H9 (cell line): Measurements from ENCODE around the gene UFC1. TPM values are rescaled to one million over a fixed set of nuclear protein-coding genes. Genes with fewer than 3 reads are reported as not detected.
A peak's percentile ranks its signal among the peaks of the same experiment; 100 is the strongest.

Experiments
- DNase-seq: peaks from one replicate; pipeline ENCODE4 v3.0.0-alpha.2; 2017
- H2AFZ ChIP-seq: one replicate; pipeline ENCODE4 v1.6.1; 2013; ENCODE audit warnings: mild to moderate bottlenecking, low read length, control low read depth, moderate library complexity
- H2AK5ac ChIP-seq: 2 replicates; pipeline ENCODE4 v1.6.1; 2013; ENCODE audit warnings: low read length, control low read depth, mixed read lengths; ENCODE audit not compliant: insufficient read length
- H2BK120ac ChIP-seq: one replicate; pipeline ENCODE4 v1.6.1; 2013; ENCODE audit warnings: low read depth, mild to moderate bottlenecking, low read length, control low read depth, inconsistent platforms; ENCODE audit not compliant: poor library complexity, severe bottlenecking
- H2BK12ac ChIP-seq: 2 replicates; pipeline ENCODE4 v1.6.1; 2013; ENCODE audit warnings: low read length, control low read depth, mixed read lengths, low read depth; ENCODE audit not compliant: insufficient read length
- H2BK15ac ChIP-seq: 2 replicates; pipeline ENCODE4 v1.6.1; 2013; ENCODE audit warnings: low read depth, low read length, control low read depth
- H2BK20ac ChIP-seq: one replicate; pipeline ENCODE4 v1.6.1; 2013; ENCODE audit warnings: low read depth, mild to moderate bottlenecking, low read length, control low read depth, inconsistent platforms; ENCODE audit not compliant: poor library complexity, severe bottlenecking
- H2BK5ac ChIP-seq: 2 replicates; pipeline ENCODE4 v1.6.1; 2013; ENCODE audit warnings: low read length, control low read depth, mixed read lengths; ENCODE audit not compliant: insufficient read length
- H3K14ac ChIP-seq: 2 replicates; pipeline ENCODE4 v1.6.1; 2013; ENCODE audit warnings: low read length, control low read depth; ENCODE audit not compliant: insufficient read depth
- H3K18ac ChIP-seq: 2 replicates; pipeline ENCODE4 v1.6.1; 2013; ENCODE audit warnings: low read depth, mild to moderate bottlenecking, mixed read lengths, low read length, control low read depth; ENCODE audit not compliant: insufficient read length
- H3K23ac ChIP-seq: 2 replicates; pipeline ENCODE4 v1.6.1; 2013; ENCODE audit warnings: low read length, control low read depth, mixed read lengths, low read depth; ENCODE audit not compliant: insufficient read length
- H3K23me2 ChIP-seq: 2 replicates; pipeline ENCODE4 v1.6.1; 2013; ENCODE audit warnings: low read depth, mild to moderate bottlenecking, mixed read lengths, low read length, control low read depth; ENCODE audit not compliant: insufficient read length, poor library complexity, severe bottlenecking
- H3K27ac ChIP-seq: 2 replicates; pipeline ENCODE4 v1.5.1; 2013; ENCODE audit warnings: low read length, control low read depth, mixed read lengths, low read depth; ENCODE audit not compliant: insufficient read length
- H3K27me3 ChIP-seq: 2 replicates; pipeline ENCODE4 v1.6.1; 2013; ENCODE audit warnings: low read length, control low read depth, inconsistent platforms; ENCODE audit not compliant: insufficient read depth
- H3K4ac ChIP-seq: 2 replicates; pipeline ENCODE4 v1.6.1; 2013; ENCODE audit warnings: low read depth, mild to moderate bottlenecking, control low read depth, inconsistent platforms, low read length, moderate library complexity
- H3K4me1 ChIP-seq: 2 replicates; pipeline ENCODE4 v1.6.1; 2013; ENCODE audit warnings: low read length, control low read depth, inconsistent platforms; ENCODE audit not compliant: insufficient read depth
- H3K4me2 ChIP-seq: 2 replicates; pipeline ENCODE4 v1.6.1; 2013; ENCODE audit warnings: low read length, control low read depth, mixed read lengths; ENCODE audit not compliant: insufficient read length, insufficient read depth
- H3K56ac ChIP-seq: 2 replicates; pipeline ENCODE4 v1.6.1; 2013; ENCODE audit warnings: low read depth, mild to moderate bottlenecking, mixed read lengths, low read length, control low read depth; ENCODE audit not compliant: insufficient read length
- H3K79me1 ChIP-seq: 2 replicates; pipeline ENCODE4 v1.6.1; 2013; ENCODE audit warnings: low read depth, mild to moderate bottlenecking, moderate library complexity, low read length, control low read depth, inconsistent platforms; ENCODE audit not compliant: insufficient read depth, poor library complexity, severe bottlenecking
- H3K79me2 ChIP-seq: 2 replicates; pipeline ENCODE4 v1.6.1; 2013; ENCODE audit warnings: low read length, control low read depth, inconsistent platforms; ENCODE audit not compliant: insufficient read depth
- H3K9ac ChIP-seq: 2 replicates; pipeline ENCODE4 v1.6.1; 2013; ENCODE audit warnings: low read length, control low read depth, mixed read lengths; ENCODE audit not compliant: insufficient read length; ENCODE audit errors: extremely low read depth
- H3K9me3 ChIP-seq: one replicate; pipeline ENCODE4 v1.6.1; 2013; ENCODE audit warnings: low read depth, low read length, inconsistent platforms; ENCODE audit not compliant: control insufficient read depth
- H3T11ph ChIP-seq: one replicate; pipeline ENCODE4 v1.6.1; 2013; ENCODE audit warnings: mild to moderate bottlenecking, low read length, control low read depth, inconsistent platforms
- H4K20me1 ChIP-seq: one replicate; pipeline ENCODE4 v1.6.1; 2013; ENCODE audit not compliant: control insufficient read depth, insufficient read length, insufficient read depth
- H4K5ac ChIP-seq: 2 replicates; pipeline ENCODE4 v1.6.1; 2013; ENCODE audit warnings: low read depth, mild to moderate bottlenecking, mixed read lengths, low read length, control low read depth; ENCODE audit not compliant: insufficient read length
- H4K8ac ChIP-seq: replicated peaks from 2 replicates; pipeline ENCODE4 v1.6.1; 2013; ENCODE audit warnings: low read length, control low read depth, mixed read lengths, low read depth; ENCODE audit not compliant: insufficient read length
- H4K91ac ChIP-seq: 2 replicates; pipeline ENCODE4 v1.6.1; 2013; ENCODE audit warnings: low read depth, mild to moderate bottlenecking, moderate library complexity, mixed read lengths, low read length, control low read depth; ENCODE audit not compliant: insufficient read length
- H3K27ac Mint-ChIP-seq, 3 experiments: 2 replicates in 2 of 3; 3 replicates in 1 of 3; pipeline ENCODE4 v1.8.0; 2020 to 2021; ENCODE audit warnings: mixed read lengths in 3 of 3, mild to moderate bottlenecking in 1 of 3, moderate library complexity in 1 of 3
- H3K27me3 Mint-ChIP-seq: 2 replicates; pipeline ENCODE4 v1.8.0; 2021; ENCODE audit warnings: low read depth, mild to moderate bottlenecking, moderate library complexity, mixed read lengths
- H3K36me3 Mint-ChIP-seq, 3 experiments: 2 replicates in 2 of 3; 3 replicates in 1 of 3; pipeline ENCODE4 v1.8.0; 2020 to 2021; ENCODE audit warnings: low read depth in 3 of 3, mixed read lengths in 3 of 3; ENCODE audit not compliant: insufficient read depth in 1 of 3
- H3K4me1 Mint-ChIP-seq, 2 experiments: 2 replicates each; pipeline ENCODE4 v1.8.0; 2020; ENCODE audit warnings: mixed read lengths in 2 of 2
- H3K4me3 Mint-ChIP-seq, 2 experiments: 2 replicates in 1 of 2; 3 replicates in 1 of 2; pipeline ENCODE4 v1.8.0; 2020 to 2021; ENCODE audit warnings: mild to moderate bottlenecking in 2 of 2, mixed read lengths in 2 of 2, moderate library complexity in 1 of 2
- H3K9me3 Mint-ChIP-seq, 2 experiments: 2 replicates in 1 of 2; 3 replicates in 1 of 2; pipeline ENCODE4 v1.8.0; 2020; ENCODE audit warnings: mild to moderate bottlenecking in 2 of 2, mixed read lengths in 2 of 2, moderate library complexity in 1 of 2
- WGBS: extraction: QIAGEN DNeasy Blood & Tissue Kit; methylation state at CpG from one replicate; pipeline ENCODE4 v1.1.7; 2013; ENCODE audit warnings: missing lambda C conversion rate, low lambda C conversion rate, mixed read lengths; ENCODE audit not compliant: insufficient read length; ENCODE audit errors: extremely low coverage; 5-methylcytosine and 5-hydroxymethylcytosine counted together
- total RNA-seq: library from RNA; stranded (reverse); gene quantifications from 2 replicates; pipeline ENCODE4 v1.2.1, GENCODE V29; 2021
- TF ChIP-seq, protein P1 (sequence below): fragments of 200-600 bp; sonication (generic); conservative IDR thresholded peaks from 3 replicates; pipeline ENCODE4 v1.8.0; 2021; ENCODE audit warnings: antibody characterized with exemption, mild to moderate bottlenecking

The UFC1 gene
- total RNA-seq, 1 experiment from 2014 or later: 93.4 TPM

DNA sequence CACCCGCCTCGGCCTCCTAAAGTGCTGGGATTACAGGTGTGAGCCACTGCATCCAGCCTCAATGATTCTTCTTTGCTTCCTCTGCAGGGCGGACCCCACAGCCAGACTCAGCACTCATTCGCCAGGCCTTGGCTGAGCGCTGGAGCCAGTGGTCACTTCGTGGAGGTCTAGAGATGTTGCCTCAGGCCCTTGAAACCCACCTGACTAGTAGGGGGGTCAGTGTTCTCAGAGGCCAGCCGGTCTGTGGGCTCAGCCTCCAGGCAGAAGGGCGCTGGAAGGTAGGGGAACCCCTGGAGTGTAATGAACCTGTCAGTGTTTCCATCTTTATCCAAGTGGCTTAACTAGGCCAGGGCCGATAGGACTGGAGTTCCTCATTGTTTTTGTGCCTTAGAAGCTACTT, 15.1 kb downstream of the UFC1 start:
- H3K36me3 Mint-ChIP-seq: peaks cover 21 to 62% (median 59%) of the 10 kb centered on the region in 3 experiments; a peak in 6 of 7 replicates
- no peaks in the 10 kb centered on the region for H3K79me1 ChIP-seq
- H3K23me2 ChIP-seq: peaks cover 11% of the 10 kb centered on the region
- no peak overlapping the region for H2BK5ac ChIP-seq
- no peak overlapping the region for H4K8ac ChIP-seq
- H3K9me3 Mint-ChIP-seq: no peaks in the 10 kb centered on the region
- H4K91ac ChIP-seq: no peak overlapping the region
- no peak overlapping the region for H3K23ac ChIP-seq
- H2BK120ac ChIP-seq: no peak overlapping the region
- H2BK20ac ChIP-seq: no peak overlapping the region
- no peak overlapping the region for H3K56ac ChIP-seq
- H3K79me2 ChIP-seq: no peaks in the 10 kb centered on the region
- H3K27me3 Mint-ChIP-seq: no peaks in the 10 kb centered on the region; the same call in 1 of the 2 replicates
- no peaks in the 10 kb centered on the region for H3K4me1 ChIP-seq
- TF ChIP-seq, protein P1, sequence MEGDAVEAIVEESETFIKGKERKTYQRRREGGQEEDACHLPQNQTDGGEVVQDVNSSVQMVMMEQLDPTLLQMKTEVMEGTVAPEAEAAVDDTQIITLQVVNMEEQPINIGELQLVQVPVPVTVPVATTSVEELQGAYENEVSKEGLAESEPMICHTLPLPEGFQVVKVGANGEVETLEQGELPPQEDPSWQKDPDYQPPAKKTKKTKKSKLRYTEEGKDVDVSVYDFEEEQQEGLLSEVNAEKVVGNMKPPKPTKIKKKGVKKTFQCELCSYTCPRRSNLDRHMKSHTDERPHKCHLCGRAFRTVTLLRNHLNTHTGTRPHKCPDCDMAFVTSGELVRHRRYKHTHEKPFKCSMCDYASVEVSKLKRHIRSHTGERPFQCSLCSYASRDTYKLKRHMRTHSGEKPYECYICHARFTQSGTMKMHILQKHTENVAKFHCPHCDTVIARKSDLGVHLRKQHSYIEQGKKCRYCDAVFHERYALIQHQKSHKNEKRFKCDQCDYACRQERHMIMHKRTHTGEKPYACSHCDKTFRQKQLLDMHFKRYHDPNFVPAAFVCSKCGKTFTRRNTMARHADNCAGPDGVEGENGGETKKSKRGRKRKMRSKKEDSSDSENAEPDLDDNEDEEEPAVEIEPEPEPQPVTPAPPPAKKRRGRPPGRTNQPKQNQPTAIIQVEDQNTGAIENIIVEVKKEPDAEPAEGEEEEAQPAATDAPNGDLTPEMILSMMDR: no peak
- H4K5ac ChIP-seq: no peak overlapping the region
- no peak overlapping the region for H3K4me2 ChIP-seq
- no CpG with 5 or more reads among the region's 9 CpGs for WGBS
- H2AFZ ChIP-seq: no peak overlapping the region
- H3K4me1 Mint-ChIP-seq: peaks cover 14 to 22% of the 10 kb centered on the region in 2 experiments
- H3K18ac ChIP-seq: no peak overlapping the region
- H3T11ph ChIP-seq: no peak overlapping the region
- H2AK5ac ChIP-seq: no peak overlapping the region
- no peak overlapping the region; a peak in 1 of 7 replicates for H3K27ac Mint-ChIP-seq
- H3K27ac ChIP-seq: no peak overlapping the region
- H2BK12ac ChIP-seq: no peak overlapping the region
- no peaks in the 10 kb centered on the region for H3K27me3 ChIP-seq
- H3K4me3 Mint-ChIP-seq: peak overlapping the region in 1 of 2 experiments; percentile 90; a peak in 2 of 5 replicates
- no peaks in the 10 kb centered on the region for H4K20me1 ChIP-seq
- no peaks in the 10 kb centered on the region for H3K9me3 ChIP-seq
- no peak for DNase-seq
- no peak overlapping the region for H3K4ac ChIP-seq
- no peak overlapping the region for H3K9ac ChIP-seq
- no peak overlapping the region for H2BK15ac ChIP-seq
- no peak overlapping the region for H3K14ac ChIP-seq
